Epithelial cell of proximal tubule (primary cell): ENCODE measurements around the gene CALU. TPM values are rescaled to one million over a fixed set of nuclear protein-coding genes. Genes with fewer than 3 reads are reported as not detected.

Source experiments
- DNase-seq: peaks from one replicate; pipeline ENCODE4 v3.0.0-alpha.2; 2011; ENCODE audit warnings: low read depth
- H3K4me3 ChIP-seq: 2 replicates; pipeline ENCODE4 v1.5.1; 2011; ENCODE audit warnings: low read depth, mild to moderate bottlenecking, low read length
- CTCF ChIP-seq: conservative IDR thresholded peaks from 2 replicates; pipeline ENCODE4 v1.5.1; 2012; ENCODE audit warnings: low read depth, mild to moderate bottlenecking, low read length
- total RNA-seq: library from RNA; depleted of rRNA; stranded (reverse); fragments of >200 nt; gene quantifications from 2 replicates; pipeline ENCODE4 v1.2.3, GENCODE V29; 2015

The CALU gene
- total RNA-seq, 1 donor from 2014 or later, result 174 TPM

DNA sequence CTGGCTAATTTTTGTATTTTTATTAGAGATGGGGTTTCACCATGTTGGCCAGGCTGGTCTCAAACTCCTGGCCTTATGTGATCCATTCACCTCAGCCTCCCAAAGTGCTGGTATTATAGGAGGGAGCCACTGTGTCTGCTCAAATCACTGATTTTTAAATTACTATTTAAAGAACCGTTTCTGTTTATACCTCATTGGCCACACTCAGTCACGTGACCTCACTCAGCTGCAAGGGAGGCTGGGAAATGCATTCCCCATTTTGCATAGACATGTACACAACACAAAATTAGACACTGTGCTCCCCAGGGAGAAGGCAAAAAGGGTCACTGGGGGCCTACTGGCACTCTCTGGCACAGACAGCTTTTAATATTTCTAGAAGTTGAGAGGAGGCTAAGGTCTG is 13.6 kb upstream of the CALU start:
- no peak for TF ChIP-seq CTCF
- no peak overlapping the region for H3K4me3 ChIP-seq
- no peak for DNase-seq

DNA sequence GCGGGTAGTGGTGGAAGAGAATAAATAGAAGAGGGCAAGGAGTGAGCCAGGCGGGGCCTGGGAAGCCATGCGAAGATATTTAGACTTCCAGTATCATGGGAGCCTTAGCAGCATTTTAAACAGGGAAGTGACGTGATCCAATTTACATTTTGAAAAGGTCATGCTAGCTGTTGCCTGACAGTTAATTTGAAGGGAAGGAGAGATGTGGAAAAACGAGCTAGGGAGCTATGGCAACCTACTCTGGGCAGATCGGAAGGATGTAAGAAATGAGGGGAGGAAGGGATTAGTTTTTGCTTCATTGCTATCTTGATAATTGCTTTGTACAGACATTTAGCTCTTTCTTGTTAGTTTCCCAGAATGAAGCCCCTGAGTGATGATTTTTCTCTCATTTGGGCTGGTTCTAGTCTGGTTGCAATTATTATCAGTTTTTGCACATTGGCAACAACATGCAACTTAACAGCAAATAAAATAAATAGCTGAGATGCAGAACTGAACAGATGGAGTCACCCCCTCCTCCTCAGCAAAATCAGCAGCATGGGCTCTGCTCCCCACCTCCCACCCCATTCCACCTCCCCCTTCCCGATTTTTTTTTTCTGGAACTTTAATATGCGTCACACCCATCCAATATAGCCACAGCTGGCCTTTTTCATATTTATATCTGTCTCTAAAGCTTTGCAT is 13.0 kb upstream of the CALU start:
- H3K4me3 ChIP-seq, result no peak overlapping the region
- DNase-seq, result no peak
- TF ChIP-seq CTCF, result no peak

DNA sequence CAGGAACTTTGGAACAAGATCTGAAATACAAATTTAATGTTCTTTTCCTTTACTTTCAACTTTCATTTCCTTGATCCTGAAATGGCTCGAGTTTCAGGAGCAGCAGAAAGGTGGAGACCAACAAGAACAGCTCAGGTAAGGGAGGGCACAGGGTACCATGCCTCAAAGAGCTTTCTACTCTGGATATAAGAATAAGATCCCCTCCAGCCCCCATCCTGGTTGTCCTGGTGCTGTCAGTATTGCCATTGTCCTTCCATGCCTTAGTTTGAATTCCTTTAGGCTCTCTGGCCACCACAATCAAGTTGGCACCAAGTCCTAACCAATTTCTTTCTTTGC is 12.5 kb upstream of the CALU start:
- H3K4me3 ChIP-seq, result no peak overlapping the region
- DNase-seq, result no peak
- no peak for TF ChIP-seq CTCF

DNA sequence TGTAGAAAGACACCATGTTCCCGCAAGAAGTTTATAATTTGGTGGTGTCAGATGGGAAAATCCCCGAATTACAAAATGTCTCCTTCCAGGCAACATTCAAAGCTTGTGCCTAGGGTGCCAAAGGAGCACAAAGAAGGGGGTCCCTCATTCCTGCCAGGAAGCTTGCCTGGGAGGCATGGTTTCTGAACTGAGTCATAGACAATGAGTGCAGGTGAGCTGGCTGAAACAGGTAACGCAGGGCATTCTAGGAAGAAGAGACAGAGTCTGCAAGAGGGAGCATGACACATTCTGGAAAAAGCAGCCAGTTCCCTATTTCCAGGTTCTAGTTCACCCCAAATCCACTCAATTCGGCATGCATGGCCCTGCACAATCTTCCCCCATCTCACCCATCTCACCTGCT is 11.9 kb upstream of the CALU start:
- DNase-seq, result no peak
- H3K4me3 ChIP-seq, result no peak overlapping the region
- TF ChIP-seq CTCF, result no peak

DNA sequence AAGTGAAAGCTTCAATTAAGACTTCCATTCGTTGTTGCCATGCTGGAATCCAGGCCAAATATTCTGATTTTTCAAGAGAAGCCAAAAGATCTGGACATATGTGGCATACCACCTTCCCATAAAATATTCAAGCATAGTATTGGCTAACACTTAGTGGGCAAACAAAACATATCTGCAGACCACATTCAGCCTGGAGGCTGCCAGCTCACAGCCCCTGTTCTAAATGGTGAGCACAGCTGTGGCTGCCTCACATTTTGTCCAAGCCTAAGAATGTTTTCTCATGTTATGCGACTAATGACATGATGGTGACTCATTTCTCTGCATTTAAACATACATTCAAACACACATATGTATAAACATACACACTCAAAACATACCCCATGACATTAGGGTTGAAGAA is 10.6 kb upstream of the CALU start:
- no peak for TF ChIP-seq CTCF
- no peak overlapping the region for H3K4me3 ChIP-seq
- DNase-seq, result no peak

DNA sequence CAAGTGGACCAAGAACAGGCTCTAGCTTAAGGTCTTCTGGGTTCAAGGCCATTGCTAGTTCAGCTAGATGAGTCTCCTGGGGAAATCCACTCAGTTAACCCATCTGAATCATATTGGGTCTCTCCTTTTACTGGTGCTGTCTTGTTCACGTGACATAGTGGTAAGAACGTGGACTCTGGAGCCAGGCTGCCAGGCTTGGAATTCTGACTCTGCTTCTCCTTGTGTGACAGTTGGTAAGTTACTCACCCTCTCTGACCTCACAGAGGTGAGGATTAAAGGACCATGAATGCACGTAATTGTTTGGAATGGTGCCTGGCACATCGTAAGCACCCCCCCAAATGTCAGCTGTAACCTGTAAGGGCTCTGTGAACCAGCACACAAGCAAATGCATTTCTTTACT is 9.7 kb upstream of the CALU start:
- TF ChIP-seq CTCF, result no peak
- peak; percentile 83 for DNase-seq
- H3K4me3 ChIP-seq, result no peak overlapping the region

DNA sequence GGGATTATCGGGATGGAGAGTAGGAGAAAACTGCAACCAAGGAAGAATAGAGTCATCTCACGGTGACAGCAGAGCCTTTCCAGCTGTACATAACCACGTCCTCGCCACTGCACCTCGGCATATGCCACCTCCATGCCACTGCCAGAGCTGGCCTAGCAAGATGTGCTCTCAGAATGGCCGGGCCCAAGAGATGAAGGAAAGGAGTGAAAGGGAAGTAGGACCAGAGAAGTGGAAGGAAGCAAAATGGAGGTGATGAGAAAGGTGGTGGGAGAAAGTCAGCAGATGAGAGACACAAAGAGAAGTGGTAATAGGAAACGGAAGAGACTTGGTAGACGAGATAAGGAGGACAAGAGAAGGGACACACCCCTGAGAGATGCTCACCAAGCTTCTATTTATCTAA is 8.0 kb upstream of the CALU start:
- no peak for TF ChIP-seq CTCF
- no peak for DNase-seq
- no peak overlapping the region for H3K4me3 ChIP-seq
